Erythroblast (primary cell): ENCODE measurements around the gene NMBR.
"Not testable (repeated sequence)": the region's sequence is repeated elsewhere in the genome, so short reads cannot be mapped to it uniquely, and the experiment has no call there.

Experiments
- GATA1 ChIP-seq: IDR thresholded peaks from 2 replicates; pipeline ENCODE4 v1.6.1; 2011; ENCODE audit warnings: low read depth, mild to moderate bottlenecking, control low read depth, low read length, moderate library complexity
- POLR2A ChIP-seq: IDR thresholded peaks from 2 replicates; pipeline ENCODE4 v1.6.1; 2011; ENCODE audit warnings: mild to moderate bottlenecking, low read length

DNA sequence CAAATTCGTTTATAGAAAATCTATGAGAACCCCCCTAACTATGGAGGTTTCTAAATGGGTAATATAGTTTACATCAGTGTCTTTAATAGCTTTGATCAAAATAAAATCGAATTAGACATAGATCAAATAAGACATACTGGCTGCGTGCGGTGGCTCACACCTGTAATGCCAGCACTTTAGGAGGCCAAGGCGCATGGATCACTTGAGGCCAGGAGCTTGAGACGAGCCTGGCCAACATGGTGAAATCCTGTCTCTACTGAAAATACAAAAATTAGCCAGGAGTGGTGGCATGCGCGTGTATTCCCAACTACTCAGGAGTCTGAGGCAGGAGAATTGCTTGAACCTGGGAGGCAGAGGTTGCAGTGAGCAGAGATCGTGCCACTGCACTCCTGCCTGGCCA, 36.1 kb downstream of the NMBR start:
- TF ChIP-seq POLR2A, GATA1: not testable (repeated sequence)
